Measurements from ENCODE around the gene CHST12.

DNA sequence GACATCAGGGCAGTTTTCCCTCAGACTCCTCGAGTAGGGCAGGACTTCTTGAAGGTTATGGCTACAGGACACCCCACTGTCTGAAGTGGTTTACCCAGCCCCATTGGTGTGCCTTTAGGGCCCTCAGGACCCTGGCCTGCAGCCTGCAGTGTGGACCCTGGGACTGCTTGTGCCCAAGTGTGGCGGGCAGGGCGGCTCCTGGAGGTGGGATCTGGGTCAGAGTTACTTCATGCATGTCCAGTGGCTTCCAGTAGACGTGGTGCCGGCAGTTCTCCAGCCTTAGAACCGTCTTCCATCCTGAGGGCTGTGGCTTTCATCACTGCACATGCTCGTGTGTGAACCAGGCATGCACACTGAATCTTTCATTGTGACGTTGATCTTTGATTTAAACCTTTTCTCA is 32.1 kb upstream of the CHST12 start:
- TF ChIP-seq, protein P1, sequence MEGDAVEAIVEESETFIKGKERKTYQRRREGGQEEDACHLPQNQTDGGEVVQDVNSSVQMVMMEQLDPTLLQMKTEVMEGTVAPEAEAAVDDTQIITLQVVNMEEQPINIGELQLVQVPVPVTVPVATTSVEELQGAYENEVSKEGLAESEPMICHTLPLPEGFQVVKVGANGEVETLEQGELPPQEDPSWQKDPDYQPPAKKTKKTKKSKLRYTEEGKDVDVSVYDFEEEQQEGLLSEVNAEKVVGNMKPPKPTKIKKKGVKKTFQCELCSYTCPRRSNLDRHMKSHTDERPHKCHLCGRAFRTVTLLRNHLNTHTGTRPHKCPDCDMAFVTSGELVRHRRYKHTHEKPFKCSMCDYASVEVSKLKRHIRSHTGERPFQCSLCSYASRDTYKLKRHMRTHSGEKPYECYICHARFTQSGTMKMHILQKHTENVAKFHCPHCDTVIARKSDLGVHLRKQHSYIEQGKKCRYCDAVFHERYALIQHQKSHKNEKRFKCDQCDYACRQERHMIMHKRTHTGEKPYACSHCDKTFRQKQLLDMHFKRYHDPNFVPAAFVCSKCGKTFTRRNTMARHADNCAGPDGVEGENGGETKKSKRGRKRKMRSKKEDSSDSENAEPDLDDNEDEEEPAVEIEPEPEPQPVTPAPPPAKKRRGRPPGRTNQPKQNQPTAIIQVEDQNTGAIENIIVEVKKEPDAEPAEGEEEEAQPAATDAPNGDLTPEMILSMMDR (conservative IDR thresholded peaks at IDR 0.05; ENCODE audit: low read length): no peak
- TF ChIP-seq EZH2phosphoT487 (IDR thresholded peaks at IDR 0.05; ENCODE audit: borderline replicate concordance, low read depth, low read length): no peak
